Activated CD8-positive, alpha-beta T cell treated with anti-CD3 and anti-CD28 coated beads, Interleukin-2, amount 10 ng/mL, durations not matched to agents 7 days and 5 days (primary cell): Measurements from ENCODE around the gene TUBG1. TPM values are rescaled to one million over a fixed set of nuclear protein-coding genes. Genes with fewer than 3 reads are reported as not detected.
A peak's percentile ranks its signal among the peaks of the same experiment; 100 is the strongest.

Source experiments
- ATAC-seq: fragments of 150-1000 bp; cut with Tn5 transposase; one replicate; pipeline ENCODE4 v1.10.0; 2021; ENCODE audit warnings: moderate library complexity
- CTCF ChIA-PET: fragments of 350-600 bp; sonication (Branson Sonifier 250); formaldehyde crosslinking; loops from one replicate; lab custom pipeline; 2021; ENCODE audit warnings: antibody characterized with exemption; lab: Charles Lee
- POLR2A ChIA-PET: fragments of 350-600 bp; sonication (Branson Sonifier 250); formaldehyde crosslinking; loops from one replicate; lab custom pipeline; 2021; ENCODE audit warnings: antibody characterized with exemption; lab: Charles Lee
- DNase-seq: peaks from one replicate; pipeline ENCODE4 v3.0.0-alpha.2; 2020
- H3K27ac Mint-ChIP-seq: one replicate; pipeline ENCODE4 v1.8.0; 2021; ENCODE audit warnings: mild to moderate bottlenecking, mixed read lengths
- H3K27me3 Mint-ChIP-seq: one replicate; pipeline ENCODE4 v1.8.0; 2021; ENCODE audit warnings: low read depth, mixed read lengths
- H3K36me3 Mint-ChIP-seq: one replicate; pipeline ENCODE4 v1.8.0; 2021; ENCODE audit warnings: low read depth, mixed read lengths
- H3K4me1 Mint-ChIP-seq: one replicate; pipeline ENCODE4 v1.8.0; 2021; ENCODE audit warnings: low read depth, mixed read lengths
- H3K4me3 Mint-ChIP-seq: one replicate; pipeline ENCODE4 v1.8.0; 2021; ENCODE audit warnings: mild to moderate bottlenecking, mixed read lengths
- H3K9me3 Mint-ChIP-seq: one replicate; pipeline ENCODE4 v1.8.0; 2022; ENCODE audit warnings: mixed read lengths; ENCODE audit not compliant: insufficient read depth
- total RNA-seq, 2 experiments: library from RNA; stranded (reverse); gene quantifications; one replicate each; pipeline ENCODE4 v1.2.3, GENCODE V29; 2021

Gene TUBG1
- 10 to 100 TPM; 82.3 to 83.4 TPM for total RNA-seq

- H3K36me3 Mint-ChIP-seq, result peaks cover 35% of the 10 kb centered on the region
- peak within 1 kb of the TSS; percentile 100 for H3K4me3 Mint-ChIP-seq
- ATAC-seq (peak; percentile 92), DNase-seq (peak; percentile 99)
- peak within 1 kb of the TSS; percentile 97 for H3K27ac Mint-ChIP-seq
- no peaks in the 10 kb centered on the region for H3K27me3 Mint-ChIP-seq
- no peaks in the 10 kb centered on the region for H3K9me3 Mint-ChIP-seq
- ChIA-PET CTCF (interaction anchor here (0.6 to 4.4 kb wide), 16 partner anchors 9 to 388 kb away, joined by 3 to 72 read pairs (median 5); partner anchors contain the start of genes BECN1, CCR10, PLEKHH3 and PSMC3IP), POLR2A (interaction anchor here (0.7 to 2.6 kb wide), 14 partner anchors 10 to 692 kb away, joined by 3 to 17 read pairs (median 4); partner anchors contain the start of genes PSMC3IP and VPS25)
- peaks cover 42% of the 10 kb centered on the region for H3K4me1 Mint-ChIP-seq
Measured at GRCh38 chr17:42609182-42609813, at the start of gene TUBG1, which contains the start of gene RETREG3. TSS of gene TUBG1 (plus strand) at chr17:42609683. CDS start at chr17:42609738, 55 bp downstream. TSS of gene RETREG3 (minus strand) at chr17:42609374. CDS start at chr17:42609324, 50 bp downstream.

- ChIA-PET POLR2A (interaction anchor here (1.0 kb wide), 1 partner anchor 16 kb away, joined by 4 read pairs; no protein-coding TSS in a partner anchor), CTCF (interaction anchor here (1.2 kb wide), 1 partner anchor 12 kb away, joined by 6 read pairs; no protein-coding TSS in a partner anchor)
- no peak for DNase-seq
- no peak overlapping the region for H3K4me3 Mint-ChIP-seq
- no peak overlapping the region for H3K27ac Mint-ChIP-seq
- peaks cover 24% of the 10 kb centered on the region for H3K36me3 Mint-ChIP-seq
- no peak for ATAC-seq
- no peaks in the 10 kb centered on the region for H3K27me3 Mint-ChIP-seq
- H3K4me1 Mint-ChIP-seq, result peaks cover 47% of the 10 kb centered on the region
- H3K9me3 Mint-ChIP-seq, result no peaks in the 10 kb centered on the region
Measured at GRCh38 chr17:42560246-42560645, 49.2 kb upstream of the TUBG1 start.

GRCh38 chr17:42561897-42562387, 47.5 kb upstream of the TUBG1 start, which contains the start of gene COASY:
TSS of gene COASY (plus strand) at chr17:42562148. CDS start at chr17:42562623, 475 bp downstream.
- Mint-ChIP-seq H3K4me1 (peaks cover 46% of the 10 kb centered on the region), H3K27ac (peak within 1 kb of the TSS; percentile 92), H3K9me3 (no peaks in the 10 kb centered on the region), H3K36me3 (peaks cover 38% of the 10 kb centered on the region), H3K27me3 (no peaks in the 10 kb centered on the region), H3K4me3 (peak within 1 kb of the TSS; percentile 94)
- peak; percentile 96 for DNase-seq
- ATAC-seq, result peak; percentile 74
- POLR2A ChIA-PET, result interaction anchor here (0.9 kb wide), 1 partner anchor 15 kb away, joined by 3 read pairs; no protein-coding TSS in a partner anchor
- CTCF ChIA-PET, result no interaction called here

- POLR2A ChIA-PET, result interaction anchor here (0.6 to 1.1 kb wide), 3 partner anchors 8 to 271 kb away, joined by 3 to 4 read pairs (median 3); no protein-coding TSS in a partner anchor
- DNase-seq, result no peak
- Mint-ChIP-seq H3K9me3 (no peaks in the 10 kb centered on the region), H3K27me3 (no peaks in the 10 kb centered on the region), H3K4me1 (peaks cover 47% of the 10 kb centered on the region), H3K27ac (peak overlapping the region; percentile 92), H3K36me3 (peaks cover 41% of the 10 kb centered on the region), H3K4me3 (peak overlapping the region; percentile 94)
- peak; percentile 14 for ATAC-seq
- CTCF ChIA-PET, result no interaction called here
Measured at GRCh38 chr17:42562388-42563142, 46.9 kb upstream of the TUBG1 start.

GRCh38 chr17:42563143-42563509, 46.4 kb upstream of the TUBG1 start:
- POLR2A ChIA-PET, result interaction anchor here (1.1 kb wide), 1 partner anchor 8 kb away, joined by 4 read pairs; no protein-coding TSS in a partner anchor
- peaks cover 52% of the 10 kb centered on the region for H3K4me1 Mint-ChIP-seq
- H3K36me3 Mint-ChIP-seq, result peaks cover 45% of the 10 kb centered on the region

GRCh38 chr17:42563543-42563942, 45.9 kb upstream of the TUBG1 start:
- CTCF ChIA-PET, result interaction anchor here (1.3 to 6.0 kb wide), 2 partner anchors 14 to 200 kb away, joined by 5 to 57 read pairs; partner anchors contain the start of gene PSMC3IP
- Mint-ChIP-seq H3K4me3 (peak overlapping the region; percentile 94), H3K27me3 (no peaks in the 10 kb centered on the region), H3K9me3 (no peaks in the 10 kb centered on the region), H3K4me1 (peaks cover 55% of the 10 kb centered on the region), H3K27ac (peak overlapping the region; percentile 66), H3K36me3 (peaks cover 46% of the 10 kb centered on the region)
- DNase-seq (no peak), ATAC-seq (no peak)
- POLR2A ChIA-PET, result interaction anchor here (1.1 kb wide), 1 partner anchor 9 kb away, joined by 4 read pairs; no protein-coding TSS in a partner anchor

More at GRCh38 chr17:42563143-42563509, 46.4 kb upstream of the TUBG1 start:
- no peak for ATAC-seq
- no peaks in the 10 kb centered on the region for H3K9me3 Mint-ChIP-seq
- no peaks in the 10 kb centered on the region for H3K27me3 Mint-ChIP-seq
- H3K4me3 Mint-ChIP-seq, result peak overlapping the region; percentile 94
- CTCF ChIA-PET, result no interaction called here
- H3K27ac Mint-ChIP-seq, result peak overlapping the region; percentile 92
- no peak for DNase-seq

- peaks cover 59% of the 10 kb centered on the region for H3K4me1 Mint-ChIP-seq
Measured at GRCh38 chr17:42563950-42564349, 45.5 kb upstream of the TUBG1 start.

GRCh38 chr17:42564815-42565522, 44.5 kb upstream of the TUBG1 start:
- H3K9me3 Mint-ChIP-seq, result no peaks in the 10 kb centered on the region
- H3K27ac Mint-ChIP-seq, result peak overlapping the region; percentile 20
- H3K4me1 Mint-ChIP-seq, result peaks cover 65% of the 10 kb centered on the region
- H3K36me3 Mint-ChIP-seq, result peaks cover 60% of the 10 kb centered on the region
- peak overlapping the region; percentile 40 for H3K4me3 Mint-ChIP-seq
- no peaks in the 10 kb centered on the region for H3K27me3 Mint-ChIP-seq
- CTCF ChIA-PET, result interaction anchor here (6.0 kb wide), 1 partner anchor 12 kb away, joined by 57 read pairs; the partner anchor contains the start of gene PSMC3IP
- POLR2A ChIA-PET, result interaction anchor here (0.8 to 1.5 kb wide), 4 partner anchors 12 to 259 kb away, joined by 3 to 7 read pairs (median 3); partner anchors contain the start of genes BECN1, PSMC3IP and TUBG1
- no peak for ATAC-seq
- no peak for DNase-seq

More at GRCh38 chr17:42563950-42564349, 45.5 kb upstream of the TUBG1 start:
- CTCF ChIA-PET, result interaction anchor here (1.3 to 6.0 kb wide), 2 partner anchors 13 to 199 kb away, joined by 5 to 57 read pairs; partner anchors contain the start of gene PSMC3IP
- H3K4me3 Mint-ChIP-seq, result peak overlapping the region; percentile 94
- ATAC-seq (no peak), DNase-seq (no peak)
- POLR2A ChIA-PET, result interaction anchor here (0.8 to 1.5 kb wide), 4 partner anchors 13 to 261 kb away, joined by 3 to 7 read pairs (median 3); partner anchors contain the start of genes BECN1, PSMC3IP and TUBG1
- no peaks in the 10 kb centered on the region for H3K27me3 Mint-ChIP-seq
- H3K9me3 Mint-ChIP-seq, result no peaks in the 10 kb centered on the region
- peak overlapping the region; percentile 66 for H3K27ac Mint-ChIP-seq
- H3K36me3 Mint-ChIP-seq, result peaks cover 50% of the 10 kb centered on the region

- Mint-ChIP-seq H3K36me3 (peaks cover 65% of the 10 kb centered on the region), H3K27ac (peak overlapping the region; percentile 98), H3K4me3 (no peak overlapping the region), H3K4me1 (peaks cover 64% of the 10 kb centered on the region), H3K9me3 (no peaks in the 10 kb centered on the region), H3K27me3 (no peaks in the 10 kb centered on the region)
- ATAC-seq (no peak), DNase-seq (no peak)
- POLR2A ChIA-PET, result interaction anchor here (0.6 to 2.4 kb wide), 4 partner anchors 9 to 43 kb away, joined by 3 to 8 read pairs (median 3); partner anchors contain the start of gene RETREG3
- CTCF ChIA-PET, result interaction anchor here (6.0 kb wide), 1 partner anchor 12 kb away, joined by 57 read pairs; the partner anchor contains the start of gene PSMC3IP
Measured at GRCh38 chr17:42565523-42566214, 43.8 kb upstream of the TUBG1 start.
